GM19025 (cell line): ENCODE measurements around the gene GFRAL.

Source experiments
- ATAC-seq: cut with Tn5 transposase; IDR thresholded peaks from one replicate; pipeline ENCODE4 v1.9.1; 2021; ENCODE audit warnings: mild to moderate bottlenecking, low read depth, moderate library complexity; ENCODE audit not compliant: unreplicated experiment

The GFRAL gene

DNA sequence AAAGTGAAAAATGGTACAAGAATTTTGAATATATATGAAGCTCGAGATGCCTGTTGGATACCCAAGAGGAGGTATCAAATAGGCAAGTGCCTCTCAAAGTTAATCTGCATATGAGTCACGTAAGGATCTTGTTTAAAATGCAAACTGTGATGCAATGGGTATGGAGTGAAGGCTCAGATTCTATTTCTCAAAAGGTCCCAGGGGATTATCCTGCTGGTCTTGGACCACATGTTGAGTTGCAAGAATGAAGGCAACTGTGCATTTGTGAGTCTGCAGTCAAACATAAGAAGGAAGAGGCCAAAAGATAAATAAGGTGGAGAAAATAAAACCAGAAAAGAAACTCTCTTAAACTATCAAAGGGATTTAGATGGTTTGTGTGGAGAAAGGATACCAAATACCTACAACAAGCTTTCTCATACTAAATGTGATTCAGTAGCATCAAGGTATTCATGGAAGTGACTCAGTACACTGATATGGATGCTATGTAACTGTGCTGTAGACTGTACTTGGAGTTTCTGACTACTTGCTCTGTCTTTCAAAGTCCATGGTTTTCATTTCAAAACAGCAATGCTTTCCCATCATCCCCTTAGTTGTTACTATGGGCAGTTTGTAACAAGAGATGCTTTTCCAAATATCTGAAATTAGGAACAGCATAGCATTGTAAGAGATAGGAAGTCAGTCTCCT lies 106.3 kb downstream of the GFRAL start:
- ATAC-seq = no peak

DNA sequence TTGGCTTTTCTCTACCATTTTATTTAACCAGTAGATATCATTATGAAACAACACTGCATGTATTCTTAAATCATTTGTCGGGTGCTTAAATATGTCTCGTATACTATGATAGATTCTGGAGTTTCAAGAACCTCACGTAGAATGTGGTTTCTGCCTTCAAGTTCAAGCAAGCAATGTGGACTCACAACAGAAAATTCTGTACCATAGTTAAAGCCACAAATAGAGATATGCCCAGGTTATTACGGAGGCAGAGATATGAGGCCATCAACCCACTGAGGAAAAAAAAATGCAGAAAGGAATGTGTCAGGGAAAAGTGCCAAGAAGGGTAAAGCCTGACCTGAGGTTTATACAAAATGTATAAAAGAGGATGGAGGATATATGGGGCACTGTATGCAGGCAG lies 109.9 kb downstream of the GFRAL start:
- ATAC-seq = no peak

DNA sequence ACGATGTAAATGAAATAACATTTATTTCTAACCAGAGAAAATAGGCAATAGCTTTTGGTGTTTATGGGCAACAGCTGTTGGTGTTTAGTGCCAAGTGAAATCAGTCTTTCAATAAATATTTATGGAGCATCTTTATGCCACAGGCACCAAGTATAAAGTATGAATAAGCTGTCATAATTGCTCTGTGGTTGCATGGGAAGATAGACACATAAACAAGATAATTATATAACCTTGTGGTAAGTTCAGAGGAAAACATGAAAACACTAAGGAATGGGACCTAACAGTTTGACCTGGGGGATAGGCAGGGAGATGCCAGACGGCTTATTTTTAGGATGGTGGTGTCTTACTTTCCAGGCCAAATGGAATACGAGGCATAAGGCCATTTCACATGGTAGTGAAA lies 110.9 kb downstream of the GFRAL start:
- ATAC-seq = no peak

DNA sequence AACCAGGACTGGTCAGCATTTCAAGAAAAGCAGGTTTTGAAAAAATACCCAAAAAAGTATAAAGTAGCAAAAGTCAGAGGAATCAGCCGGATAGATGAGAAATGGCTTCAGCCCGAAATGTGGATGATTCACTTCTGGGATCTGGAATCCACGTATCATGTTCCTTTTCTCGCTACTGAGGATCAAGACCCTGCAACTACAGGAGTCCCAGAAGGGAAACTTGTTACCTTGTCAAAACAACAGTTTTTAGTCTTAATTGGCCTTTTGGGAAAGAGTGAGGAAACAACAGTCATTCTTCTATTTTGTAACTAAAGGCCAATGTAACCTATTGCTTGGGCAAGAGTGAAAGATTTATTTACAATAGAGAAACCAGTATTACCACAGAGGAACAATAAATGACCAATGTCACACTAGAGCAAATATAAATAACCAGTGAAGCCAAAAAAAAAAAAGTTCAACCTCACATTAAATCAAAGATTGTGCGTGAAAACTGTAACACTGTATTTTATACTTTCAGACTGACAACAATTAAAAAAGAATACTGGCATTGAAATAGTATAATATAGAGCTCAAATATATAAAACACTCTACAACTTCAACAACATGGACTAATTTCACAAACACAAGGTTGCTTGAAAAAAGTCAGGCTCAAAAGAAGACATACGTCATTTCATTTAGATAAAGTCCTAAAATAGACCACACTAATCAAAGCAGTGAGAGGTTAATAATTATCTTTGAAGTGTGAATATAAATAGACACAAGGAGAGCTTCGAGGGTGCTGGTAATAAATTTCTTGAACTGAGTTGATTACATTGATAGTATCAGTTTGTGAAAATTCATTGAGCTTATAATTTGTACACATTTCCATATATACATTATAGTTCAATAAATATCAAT lies 116.2 kb downstream of the GFRAL start:
- ATAC-seq = no peak

DNA sequence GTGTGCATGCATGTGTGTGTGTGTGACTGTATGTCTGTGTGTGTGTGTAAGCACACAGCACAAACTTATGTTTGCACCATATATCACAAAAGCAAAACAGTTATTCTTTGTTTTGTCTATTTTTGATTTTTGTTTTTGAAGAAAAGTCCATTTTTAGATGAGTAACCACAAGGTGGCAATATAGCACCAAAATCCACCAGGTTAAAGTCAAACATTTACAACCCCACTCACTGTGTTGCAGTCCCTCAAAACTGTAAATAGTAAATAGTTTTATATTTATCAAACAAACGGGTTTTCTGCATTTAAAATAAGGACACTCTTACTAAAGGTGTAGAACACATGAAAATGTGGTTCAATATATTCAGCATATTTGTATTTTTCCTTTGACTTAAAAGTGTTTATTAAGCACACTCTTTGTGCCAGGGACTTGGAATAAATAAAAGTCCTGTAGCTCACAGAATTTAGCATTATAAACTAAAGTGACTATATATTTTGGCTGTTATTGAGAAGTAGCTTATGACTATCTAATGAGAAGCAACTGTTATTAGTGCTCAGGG lies 118.5 kb downstream of the GFRAL start:
- no peak for ATAC-seq

DNA sequence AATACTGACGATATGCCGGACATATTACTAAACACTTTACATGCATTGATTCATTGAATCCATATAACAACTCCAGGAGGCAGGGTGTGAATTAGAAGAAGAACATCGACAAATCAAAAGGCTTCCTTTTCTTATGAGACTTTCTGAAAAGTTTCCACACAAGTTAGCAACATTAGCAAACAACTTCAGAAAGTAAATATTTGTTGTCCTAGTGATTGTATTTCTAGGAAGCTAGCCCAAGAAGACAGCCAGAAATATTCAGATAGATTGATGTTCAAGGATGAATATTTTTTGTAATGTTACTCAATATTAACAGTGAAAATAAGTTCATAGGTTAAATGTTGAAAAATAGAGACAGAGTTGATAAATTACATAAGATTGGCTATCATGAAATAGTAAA lies 120.6 kb downstream of the GFRAL start:
- ATAC-seq = no peak

DNA sequence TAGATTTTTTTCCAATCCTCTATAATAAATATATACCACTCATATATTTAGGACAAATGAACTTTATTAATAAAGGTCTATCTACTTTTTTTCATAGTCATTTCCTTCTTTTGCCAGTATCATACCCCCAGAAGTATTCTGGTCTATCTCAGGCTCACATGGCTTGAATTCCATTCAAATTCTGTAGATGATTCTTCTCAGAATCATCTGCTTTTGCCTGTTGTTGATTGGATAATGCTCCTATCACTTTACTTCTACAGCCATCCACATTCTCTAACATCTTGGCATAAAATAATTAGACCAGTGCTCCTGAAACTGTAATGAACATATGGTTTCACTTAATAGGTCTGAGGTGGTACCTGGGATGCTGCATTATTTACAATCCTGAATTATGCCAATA lies 121.2 kb downstream of the GFRAL start:
- ATAC-seq = no peak

DNA sequence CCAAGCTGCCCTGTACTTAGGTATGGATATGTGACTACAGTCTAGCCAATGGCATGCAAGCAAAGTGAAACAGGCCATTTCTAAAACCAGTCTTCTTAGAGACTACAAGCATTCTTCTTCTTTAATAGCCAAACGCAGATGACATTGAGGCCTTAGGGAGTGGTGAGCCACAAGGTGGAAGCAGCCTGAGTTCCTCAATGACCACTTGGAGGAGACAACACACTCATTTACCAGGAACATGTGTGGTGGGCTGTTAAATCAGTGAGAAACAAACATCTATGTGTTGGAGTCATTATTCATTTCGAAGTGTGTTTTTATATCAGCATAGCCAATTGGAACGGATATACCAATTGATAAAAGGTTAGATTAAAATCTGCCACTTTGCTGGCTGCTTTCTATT lies 122.0 kb downstream of the GFRAL start:
- ATAC-seq = no peak

DNA sequence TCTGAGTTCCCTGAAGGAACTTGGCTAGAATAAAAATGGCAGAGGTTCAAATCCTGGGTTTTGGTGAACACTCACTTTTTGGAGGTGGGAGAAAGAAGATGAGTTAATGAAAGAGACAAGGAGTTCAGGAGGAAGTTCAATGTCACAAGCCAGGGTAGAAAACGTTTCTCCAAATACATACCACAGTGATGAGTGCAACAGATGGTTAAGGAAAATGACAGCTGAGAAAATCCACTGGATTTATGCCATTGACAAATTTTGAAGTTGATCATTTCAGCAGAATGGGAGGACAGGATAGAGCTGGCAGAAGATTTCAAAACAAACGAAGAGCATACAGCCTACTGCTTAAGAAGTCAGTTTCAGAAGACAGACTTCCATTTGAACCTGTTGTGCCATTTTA lies 122.7 kb downstream of the GFRAL start:
- ATAC-seq = no peak
